Thyroid gland (tissue), 4 donors: ENCODE data around the gene ZC3H7B.

ENCODE experiments used
- POLR2A ChIP-seq, 2 donors: fragments of 450-650 bp; IDR thresholded peaks; one replicate each; pipeline ENCODE4 v1.6.1; 2017; ENCODE audit warnings: antibody characterized with exemption in 2 of 2, mild to moderate bottlenecking in 2 of 2, moderate library complexity in 1 of 2
- TF ChIP-seq, protein P1 (sequence below), 6 experiments: fragments of 200-600 bp in 3 of 6; fragments of 450-650 bp in 3 of 6; sonication (generic) in 3 of 6; IDR thresholded peaks; one replicate each; pipeline ENCODE4 v1.5.1; 2016 to 2019; ENCODE audit warnings: antibody characterized with exemption in 6 of 6, mild to moderate bottlenecking in 2 of 6, inconsistent platforms in 1 of 6, moderate library complexity in 1 of 6

DNA sequence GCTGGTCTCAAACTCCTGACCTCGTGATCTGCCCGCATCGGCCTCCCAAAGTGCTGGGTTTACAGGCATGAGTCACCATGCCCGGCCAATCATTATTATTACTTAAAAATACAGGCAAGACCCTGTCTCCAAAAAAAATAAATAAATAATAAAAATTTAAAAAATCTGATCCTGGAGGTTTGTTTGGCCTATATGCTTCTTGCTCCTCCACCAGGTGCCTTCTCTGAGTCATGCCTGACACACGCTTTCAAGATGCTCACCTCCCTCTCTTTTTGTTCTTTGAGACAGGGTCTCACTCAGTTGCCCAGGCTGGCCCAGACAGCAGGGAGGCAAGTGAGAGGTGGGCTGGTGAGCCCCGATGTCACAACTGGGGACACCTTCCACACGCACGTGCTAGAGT lies 13.5 kb downstream of the ZC3H7B start:
- TF ChIP-seq, protein P1, sequence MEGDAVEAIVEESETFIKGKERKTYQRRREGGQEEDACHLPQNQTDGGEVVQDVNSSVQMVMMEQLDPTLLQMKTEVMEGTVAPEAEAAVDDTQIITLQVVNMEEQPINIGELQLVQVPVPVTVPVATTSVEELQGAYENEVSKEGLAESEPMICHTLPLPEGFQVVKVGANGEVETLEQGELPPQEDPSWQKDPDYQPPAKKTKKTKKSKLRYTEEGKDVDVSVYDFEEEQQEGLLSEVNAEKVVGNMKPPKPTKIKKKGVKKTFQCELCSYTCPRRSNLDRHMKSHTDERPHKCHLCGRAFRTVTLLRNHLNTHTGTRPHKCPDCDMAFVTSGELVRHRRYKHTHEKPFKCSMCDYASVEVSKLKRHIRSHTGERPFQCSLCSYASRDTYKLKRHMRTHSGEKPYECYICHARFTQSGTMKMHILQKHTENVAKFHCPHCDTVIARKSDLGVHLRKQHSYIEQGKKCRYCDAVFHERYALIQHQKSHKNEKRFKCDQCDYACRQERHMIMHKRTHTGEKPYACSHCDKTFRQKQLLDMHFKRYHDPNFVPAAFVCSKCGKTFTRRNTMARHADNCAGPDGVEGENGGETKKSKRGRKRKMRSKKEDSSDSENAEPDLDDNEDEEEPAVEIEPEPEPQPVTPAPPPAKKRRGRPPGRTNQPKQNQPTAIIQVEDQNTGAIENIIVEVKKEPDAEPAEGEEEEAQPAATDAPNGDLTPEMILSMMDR (IDR thresholded peaks at IDR 0.05), result no peak
- TF ChIP-seq POLR2A (IDR thresholded peaks at IDR 0.05), result no peak
